Fibroblast of skin of left biceps (primary cell): ENCODE data around the gene NF1.

Source experiments
- DNase-seq, 2 experiments: peaks; one replicate each; pipeline ENCODE4 v3.0.0-alpha.2; 2013; ENCODE audit warnings: low read depth in 2 of 2

Gene NF1

GRCh38 chr17:31385428-31386285, 290.9 kb downstream of the NF1 start:
- DNase-seq: no peak

- no peak for DNase-seq
These were observed 291.8 kb downstream of the NF1 start for GRCh38 chr17:31386542-31387075.

GRCh38 chr17:31387438-31387837, 292.7 kb downstream of the NF1 start:
- DNase-seq: no peak

- no peak for DNase-seq
These were observed 293.6 kb downstream of the NF1 start for GRCh38 chr17:31388351-31388750.

- no peak for DNase-seq
These were observed 294.2 kb downstream of the NF1 start for GRCh38 chr17:31388770-31389656.

GRCh38 chr17:31389657-31390381, 295.0 kb downstream of the NF1 start:
- DNase-seq: no peak

GRCh38 chr17:31390426-31390747, 295.6 kb downstream of the NF1 start:
- no peak for DNase-seq

- DNase-seq: no peak
These were observed 296.1 kb downstream of the NF1 start for GRCh38 chr17:31390748-31391495.

- peak in 1 of 2 experiments; percentile 5 for DNase-seq
These were observed 296.7 kb downstream of the NF1 start, which contains the start of gene RAB11FIP4 for GRCh38 chr17:31391496-31391949. Gene RAB11FIP4, plus strand, starts transcription at chr17:31391675. Its CDS starts 178 bp downstream, at chr17:31391853.

- no peak for DNase-seq
These were observed 297.5 kb downstream of the NF1 start for GRCh38 chr17:31392002-31392855.

GRCh38 chr17:31392856-31393748, 298.3 kb downstream of the NF1 start:
- no peak for DNase-seq

GRCh38 chr17:31393749-31394146, 299.0 kb downstream of the NF1 start:
- no peak for DNase-seq

- peak; percentile 34 to 49 for DNase-seq
These were observed 299.8 kb downstream of the NF1 start for GRCh38 chr17:31394544-31394943.

- no peak for DNase-seq
These were observed 302.6 kb downstream of the NF1 start for GRCh38 chr17:31397256-31397939.

- no peak for DNase-seq
These were observed 303.9 kb downstream of the NF1 start for GRCh38 chr17:31398381-31399311.

GRCh38 chr17:31400481-31400950, 305.7 kb downstream of the NF1 start:
- DNase-seq: no peak
